Ascending aorta (tissue), 2 donors: ENCODE data around the gene PDIK1L. TPM values are rescaled to one million over a fixed set of nuclear protein-coding genes. Genes with fewer than 3 reads are reported as not detected.

Experiments
- DNase-seq, 2 donors: peaks; one replicate each; pipeline ENCODE4 v3.0.0-alpha.2; 2019; ENCODE audit warnings: low spot score in 2 of 2
- H3K27ac ChIP-seq, 2 donors: fragments of 200-600 bp; sonication (generic); one replicate each; pipeline ENCODE4 v1.5.1; 2016 to 2017; ENCODE audit warnings: mild to moderate bottlenecking in 1 of 2
- H3K27me3 ChIP-seq: fragments of 200-600 bp; sonication (generic); one replicate; pipeline ENCODE4 v1.5.1; 2017
- H3K36me3 ChIP-seq, 2 donors: fragments of 200-600 bp; sonication (generic); one replicate each; pipeline ENCODE4 v1.5.1; 2016
- H3K4me1 ChIP-seq, 2 donors: fragments of 200-600 bp; sonication (generic); one replicate each; pipeline ENCODE4 v1.5.1; 2016 to 2017; ENCODE audit warnings: mild to moderate bottlenecking in 1 of 2
- H3K4me3 ChIP-seq, 2 donors: fragments of 200-600 bp; sonication (generic); one replicate each; pipeline ENCODE4 v1.5.1; 2016 to 2017; ENCODE audit warnings: mild to moderate bottlenecking in 1 of 2
- H3K9me3 ChIP-seq, 2 donors: fragments of 200-600 bp; sonication (generic); one replicate each; pipeline ENCODE4 v1.5.1; 2016
- CTCF ChIP-seq, 3 experiments: fragments of 200-600 bp in 2 of 3; fragments of 450-650 bp in 1 of 3; sonication (generic) in 2 of 3; IDR thresholded peaks; one replicate each; pipeline ENCODE4 v1.5.1; 2016 to 2019; ENCODE audit warnings: antibody characterized with exemption in 3 of 3, mild to moderate bottlenecking in 1 of 3, moderate library complexity in 1 of 3
- intact Hi-C: fragments of 100-400 bp; cut with DNase I; formaldehyde crosslinking; loops from one replicate; pipeline ENCODE4 v1.15.1; 2023
- total RNA-seq: library from RNA; depleted of rRNA; stranded (reverse); fragments of >200 nt; gene quantifications from one replicate; pipeline ENCODE4 v1.1.0, GENCODE V29; 2016

The PDIK1L gene
- total RNA-seq, 1 donor from 2014 or later = 4.0 TPM

GRCh38 chr1:26119892-26120608, 8.4 kb downstream of the PDIK1L start:
- TF ChIP-seq CTCF (IDR thresholded peaks at IDR 0.05) = no peak
- H3K27me3 ChIP-seq = no peaks in the 10 kb centered on the region
- no peak for DNase-seq
- no peak overlapping the region for H3K27ac ChIP-seq
- no peaks in the 10 kb centered on the region for H3K9me3 ChIP-seq
- intact Hi-C loops = no loop called here
- peaks cover 0 to 9% of the 10 kb centered on the region in 2 donors for H3K36me3 ChIP-seq
- no peaks in the 10 kb centered on the region for H3K4me1 ChIP-seq
- H3K4me3 ChIP-seq = no peak overlapping the region

- Histone ChIP-seq H3K4me1 (no peaks in the 10 kb centered on the region), H3K9me3 (no peaks in the 10 kb centered on the region), H3K27ac (peak overlapping the region in 1 of 2 donors; percentile 5), H3K4me3 (no peak overlapping the region), H3K27me3 (no peaks in the 10 kb centered on the region), H3K36me3 (peaks cover 0 to 6% of the 10 kb centered on the region in 2 donors)
- no peak for TF ChIP-seq CTCF (IDR thresholded peaks at IDR 0.05)
- DNase-seq = no peak
- intact Hi-C loops = no loop called here
Measured at GRCh38 chr1:26121854-26122773, 10.5 kb downstream of the PDIK1L start.

- no peak overlapping the region for H3K4me3 ChIP-seq
- no peaks in the 10 kb centered on the region for H3K27me3 ChIP-seq
- H3K9me3 ChIP-seq = no peaks in the 10 kb centered on the region
- intact Hi-C loops = no loop called here
- no peak for DNase-seq
- H3K4me1 ChIP-seq = no peaks in the 10 kb centered on the region
- H3K27ac ChIP-seq = no peak overlapping the region
- peaks cover 0 to 6% of the 10 kb centered on the region in 2 donors for H3K36me3 ChIP-seq
- TF ChIP-seq CTCF (IDR thresholded peaks at IDR 0.05) = no peak
Measured at GRCh38 chr1:26122988-26123973, 11.7 kb downstream of the PDIK1L start.

- H3K36me3 ChIP-seq = no peaks in the 10 kb centered on the region
- no peak overlapping the region for H3K4me3 ChIP-seq
- DNase-seq = no peak
- H3K27ac ChIP-seq = no peak overlapping the region
- intact Hi-C loops = no loop called here
- no peak for TF ChIP-seq CTCF (IDR thresholded peaks at IDR 0.05)
- H3K9me3 ChIP-seq = no peaks in the 10 kb centered on the region
- no peaks in the 10 kb centered on the region for H3K27me3 ChIP-seq
- H3K4me1 ChIP-seq = no peaks in the 10 kb centered on the region
Measured at GRCh38 chr1:26124418-26125331, 13.1 kb downstream of the PDIK1L start.
